ENCODE measurements around the gene RPS6KA2. TPM values are rescaled to one million over a fixed set of nuclear protein-coding genes. Genes with fewer than 3 reads are reported as not detected.

The RPS6KA2 gene
- total RNA-seq, 3 donors from 2014 or later = 23.7 to 124 (median 56.4) TPM

DNA sequence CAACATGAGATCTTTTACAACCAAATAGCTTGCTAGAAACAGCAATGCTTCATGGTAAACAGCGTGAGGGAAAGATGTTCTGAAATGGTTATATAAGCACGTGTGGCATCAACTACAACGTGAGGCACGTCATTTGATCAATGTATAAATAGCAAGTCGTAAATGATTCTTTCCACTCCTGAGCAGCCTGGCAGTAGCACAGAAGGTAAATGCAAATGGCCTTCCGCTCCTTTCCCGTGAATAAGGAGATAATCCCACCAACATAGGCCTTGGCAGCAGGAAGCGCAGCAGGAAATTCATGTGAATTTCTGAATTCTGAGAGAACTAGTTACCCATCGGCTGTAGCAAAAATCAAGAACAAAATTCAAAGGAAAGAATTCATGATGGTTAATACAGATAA lies 17.0 kb downstream of the RPS6KA2 start:
- no peaks in the 10 kb centered on the region for H3K36me3 ChIP-seq
- no peaks in the 10 kb centered on the region for H3K27me3 ChIP-seq
- TF ChIP-seq POLR2AphosphoS5 (IDR thresholded peaks at IDR 0.05) (no peak), POLR2A (IDR thresholded peaks at IDR 0.05) (no peak)
- TF ChIP-seq, protein P1, sequence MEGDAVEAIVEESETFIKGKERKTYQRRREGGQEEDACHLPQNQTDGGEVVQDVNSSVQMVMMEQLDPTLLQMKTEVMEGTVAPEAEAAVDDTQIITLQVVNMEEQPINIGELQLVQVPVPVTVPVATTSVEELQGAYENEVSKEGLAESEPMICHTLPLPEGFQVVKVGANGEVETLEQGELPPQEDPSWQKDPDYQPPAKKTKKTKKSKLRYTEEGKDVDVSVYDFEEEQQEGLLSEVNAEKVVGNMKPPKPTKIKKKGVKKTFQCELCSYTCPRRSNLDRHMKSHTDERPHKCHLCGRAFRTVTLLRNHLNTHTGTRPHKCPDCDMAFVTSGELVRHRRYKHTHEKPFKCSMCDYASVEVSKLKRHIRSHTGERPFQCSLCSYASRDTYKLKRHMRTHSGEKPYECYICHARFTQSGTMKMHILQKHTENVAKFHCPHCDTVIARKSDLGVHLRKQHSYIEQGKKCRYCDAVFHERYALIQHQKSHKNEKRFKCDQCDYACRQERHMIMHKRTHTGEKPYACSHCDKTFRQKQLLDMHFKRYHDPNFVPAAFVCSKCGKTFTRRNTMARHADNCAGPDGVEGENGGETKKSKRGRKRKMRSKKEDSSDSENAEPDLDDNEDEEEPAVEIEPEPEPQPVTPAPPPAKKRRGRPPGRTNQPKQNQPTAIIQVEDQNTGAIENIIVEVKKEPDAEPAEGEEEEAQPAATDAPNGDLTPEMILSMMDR (IDR thresholded peaks at IDR 0.05) = no peak
- no peaks in the 10 kb centered on the region for H3K9me3 ChIP-seq
- intact Hi-C loops (cut with DNase I; ENCODE audit: low total_unique reads) = no loop called here
- peaks cover 0 to 3% of the 10 kb centered on the region in 2 donors for H3K4me1 ChIP-seq
- no peak for DNase-seq (ENCODE audit: low spot score in 2 of 2)
- H3K4me3 ChIP-seq = no peak overlapping the region
- no peak overlapping the region for H3K27ac ChIP-seq

DNA sequence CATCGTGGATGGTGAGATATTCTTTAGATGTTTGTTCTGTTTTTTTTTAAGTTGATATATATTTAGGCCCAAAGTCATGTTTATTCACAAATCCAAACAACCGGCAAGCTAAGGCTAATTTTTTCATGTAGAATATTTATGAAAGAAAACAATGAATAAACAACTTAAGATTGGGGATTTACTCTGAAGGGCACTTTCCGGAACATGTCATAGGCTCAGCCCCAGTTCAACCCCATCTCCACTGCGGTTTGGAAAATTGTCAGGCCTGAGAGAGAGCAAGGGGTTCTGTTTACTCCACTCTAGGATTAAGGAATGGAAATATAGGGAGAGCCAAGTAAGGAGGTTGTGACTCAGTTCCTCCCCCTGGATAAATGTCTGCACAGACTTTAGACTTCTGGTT lies 18.3 kb downstream of the RPS6KA2 start:
- Histone ChIP-seq H3K4me3 (no peak overlapping the region), H3K27me3 (no peaks in the 10 kb centered on the region), H3K4me1 (peaks cover 0 to 3% of the 10 kb centered on the region in 2 donors), H3K9me3 (no peaks in the 10 kb centered on the region), H3K27ac (no peak overlapping the region), H3K36me3 (no peaks in the 10 kb centered on the region)
- no peak for DNase-seq (ENCODE audit: low spot score in 2 of 2)
- intact Hi-C loops (cut with DNase I; ENCODE audit: low total_unique reads) = no loop called here
- TF ChIP-seq POLR2AphosphoS5 (IDR thresholded peaks at IDR 0.05) (no peak), POLR2A (IDR thresholded peaks at IDR 0.05) (no peak)
- TF ChIP-seq, protein P1 (IDR thresholded peaks at IDR 0.05) = no peak

DNA sequence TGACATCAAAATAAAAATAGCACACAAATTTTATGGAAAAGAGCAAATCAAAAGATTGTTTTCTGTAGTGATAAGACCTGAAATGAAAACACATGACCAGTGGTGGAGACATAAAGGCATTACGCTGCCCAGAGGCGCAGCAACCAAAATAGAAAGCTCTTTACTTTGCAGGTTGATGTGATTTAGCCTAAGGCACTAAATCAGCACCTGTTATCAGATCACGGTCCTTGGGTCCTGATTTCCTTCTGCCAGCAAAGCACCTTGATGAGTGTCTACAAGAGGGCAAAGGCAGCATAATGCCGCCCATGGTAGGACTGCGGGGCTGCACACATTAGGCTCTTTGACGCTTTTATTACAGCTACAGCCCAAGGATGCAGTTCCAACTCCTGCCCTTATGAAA lies 21.3 kb downstream of the RPS6KA2 start:
- Histone ChIP-seq H3K4me1 (no peaks in the 10 kb centered on the region), H3K27ac (no peak overlapping the region), H3K27me3 (no peaks in the 10 kb centered on the region), H3K4me3 (no peak overlapping the region), H3K9me3 (no peaks in the 10 kb centered on the region), H3K36me3 (no peaks in the 10 kb centered on the region)
- intact Hi-C loops (cut with DNase I; ENCODE audit: low total_unique reads) = no loop called here
- TF ChIP-seq POLR2AphosphoS5 (IDR thresholded peaks at IDR 0.05) (no peak), POLR2A (IDR thresholded peaks at IDR 0.05) (no peak)
- TF ChIP-seq, protein P1 (IDR thresholded peaks at IDR 0.05) = no peak
- DNase-seq (ENCODE audit: low spot score in 2 of 2) = no peak

DNA sequence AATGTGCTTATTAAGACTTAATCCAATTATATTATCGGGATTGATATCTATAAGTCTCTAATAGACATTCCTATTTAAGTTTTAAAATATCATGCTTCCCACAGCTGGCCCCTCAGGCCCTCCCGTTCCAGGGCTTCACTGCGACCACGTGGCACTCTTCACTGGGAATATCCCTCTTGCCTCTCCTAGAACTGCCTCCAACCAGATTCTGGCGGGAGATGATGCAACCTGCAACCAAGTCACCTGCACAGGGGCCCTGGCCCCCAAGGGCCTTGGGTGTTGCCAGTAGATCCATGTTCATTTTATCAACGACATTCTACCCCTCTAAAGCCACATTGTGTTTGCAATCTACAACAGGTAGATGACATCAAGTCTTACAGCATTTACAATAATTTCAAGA lies 22.1 kb downstream of the RPS6KA2 start:
- intact Hi-C loops (cut with DNase I; ENCODE audit: low total_unique reads) = no loop called here
- H3K4me1 ChIP-seq = no peaks in the 10 kb centered on the region

DNA sequence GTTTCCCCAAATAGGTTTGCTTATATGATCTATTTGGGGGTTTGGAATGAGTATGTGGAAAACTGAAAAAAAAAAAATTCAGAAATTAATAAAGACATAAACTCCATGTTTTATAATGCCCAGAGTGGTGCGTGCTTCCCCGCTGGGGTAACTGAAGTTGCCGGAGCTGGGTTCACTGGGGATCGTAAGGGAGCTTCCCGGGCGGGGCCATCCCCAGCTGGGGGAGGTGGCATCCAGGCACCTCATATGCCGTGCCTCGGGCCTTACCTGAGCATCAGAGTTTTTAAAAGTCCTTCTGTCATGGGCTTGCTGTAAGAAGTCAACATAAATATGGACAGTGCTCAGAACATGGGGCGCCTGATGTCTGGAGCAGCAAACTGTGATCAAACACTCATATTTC lies 22.7 kb downstream of the RPS6KA2 start:
- Histone ChIP-seq H3K27ac (no peak overlapping the region), H3K4me3 (no peak overlapping the region), H3K27me3 (no peaks in the 10 kb centered on the region), H3K36me3 (no peaks in the 10 kb centered on the region), H3K4me1 (no peaks in the 10 kb centered on the region), H3K9me3 (no peaks in the 10 kb centered on the region)
- no peak for DNase-seq (ENCODE audit: low spot score in 2 of 2)
- intact Hi-C loops (cut with DNase I; ENCODE audit: low total_unique reads) = no loop called here
- TF ChIP-seq, protein P1 (IDR thresholded peaks at IDR 0.05) = no peak
- TF ChIP-seq POLR2A (IDR thresholded peaks at IDR 0.05) (no peak), POLR2AphosphoS5 (IDR thresholded peaks at IDR 0.05) (no peak)

More for the DNA sequence above, 22.1 kb downstream of the RPS6KA2 start:
- DNase-seq (ENCODE audit: low spot score in 2 of 2) = no peak
- Histone ChIP-seq H3K9me3 (no peaks in the 10 kb centered on the region), H3K27me3 (no peaks in the 10 kb centered on the region), H3K4me3 (no peak overlapping the region), H3K36me3 (no peaks in the 10 kb centered on the region), H3K27ac (no peak overlapping the region)
- TF ChIP-seq, protein P1 (IDR thresholded peaks at IDR 0.05) = no peak
- TF ChIP-seq POLR2A (IDR thresholded peaks at IDR 0.05) (no peak), POLR2AphosphoS5 (IDR thresholded peaks at IDR 0.05) (no peak)

All from breast epithelium (tissue), 4 donors.